HUES64 (cell line): ENCODE results near the gene EXOC6.
"Not testable (repeated sequence)": the region's sequence is repeated elsewhere in the genome, so short reads cannot be mapped to it uniquely, and the experiment has no call there.

Experiments
- H3K27ac ChIP-seq: 2 replicates; pipeline ENCODE4 v1.7.0; 2013; ENCODE audit warnings: low read depth, low read length, inconsistent platforms
- H3K27me3 ChIP-seq: 2 replicates; pipeline ENCODE4 v1.6.1; 2013; ENCODE audit warnings: mild to moderate bottlenecking, low read length; ENCODE audit not compliant: insufficient read depth
- H3K36me3 ChIP-seq: 2 replicates; pipeline ENCODE4 v1.6.1; 2013; ENCODE audit warnings: mild to moderate bottlenecking, low read length; ENCODE audit not compliant: insufficient read depth
- H3K4me1 ChIP-seq: 2 replicates; pipeline ENCODE4 v1.6.1; 2013; ENCODE audit warnings: mild to moderate bottlenecking, low read length, moderate library complexity; ENCODE audit not compliant: insufficient read depth
- H3K4me3 ChIP-seq: 2 replicates; pipeline ENCODE4 v1.5.1; 2013; ENCODE audit warnings: mild to moderate bottlenecking, low read length, moderate library complexity
- H3K9ac ChIP-seq: 2 replicates; pipeline ENCODE4 v1.6.1; 2013; ENCODE audit warnings: mild to moderate bottlenecking, low read depth, low read length
- H3K9me3 ChIP-seq: 2 replicates; pipeline ENCODE4 v1.6.1; 2013; ENCODE audit warnings: low read depth, low read length; ENCODE audit not compliant: insufficient read depth
- WGBS: fragments of 150-250, 120-280 bp; methylation state at CpG from one replicate; pipeline ENCODE4 v1.1.7; 2013; ENCODE audit warnings: missing lambda C conversion rate; 5-methylcytosine and 5-hydroxymethylcytosine counted together

Gene EXOC6

GRCh38 chr10:93085272-93085859 lies 237.0 kb downstream of the EXOC6 start:
- H3K9ac ChIP-seq: no peak overlapping the region
- H3K27ac ChIP-seq: no peak overlapping the region
- no peak overlapping the region for H3K4me3 ChIP-seq
- no peaks in the 10 kb centered on the region for H3K9me3 ChIP-seq
- no peaks in the 10 kb centered on the region for H3K36me3 ChIP-seq
- peaks cover 15% of the 10 kb centered on the region for H3K4me1 ChIP-seq
- WGBS: 88% methylated on average over 2 of the region's 4 CpGs
- no peaks in the 10 kb centered on the region for H3K27me3 ChIP-seq

GRCh38 chr10:93086289-93086688 lies 238.0 kb downstream of the EXOC6 start:
- Histone ChIP-seq H3K27me3 (no peaks in the 10 kb centered on the region), H3K36me3 (no peaks in the 10 kb centered on the region), H3K4me1 (peaks cover 15% of the 10 kb centered on the region), H3K4me3 (no peak overlapping the region), H3K9me3 (no peaks in the 10 kb centered on the region), H3K27ac (no peak overlapping the region), H3K9ac (no peak overlapping the region)
- 96% methylated on average over 5 of the region's 6 CpGs for WGBS

- no peaks in the 10 kb centered on the region for H3K9me3 ChIP-seq
- H3K4me1 ChIP-seq: peaks cover 15% of the 10 kb centered on the region
- no peak overlapping the region; the same call in 1 of the 2 replicates for H3K27ac ChIP-seq
- no peaks in the 10 kb centered on the region for H3K36me3 ChIP-seq
- no peak overlapping the region for H3K9ac ChIP-seq
- H3K4me3 ChIP-seq: no peak overlapping the region
- 66% methylated on average over 2 of the region's 3 CpGs for WGBS
- H3K27me3 ChIP-seq: no peaks in the 10 kb centered on the region
Measured at GRCh38 chr10:93087846-93088245, 239.5 kb downstream of the EXOC6 start.

- no peaks in the 10 kb centered on the region for H3K36me3 ChIP-seq
- H3K27ac ChIP-seq: no peak overlapping the region; the same call in 1 of the 2 replicates
- WGBS: 76% methylated on average over 4 of the region's 4 CpGs
- no peak overlapping the region for H3K4me3 ChIP-seq
- H3K27me3 ChIP-seq: no peaks in the 10 kb centered on the region
- no peak overlapping the region for H3K9ac ChIP-seq
- H3K9me3 ChIP-seq: no peaks in the 10 kb centered on the region
- peaks cover 15% of the 10 kb centered on the region for H3K4me1 ChIP-seq
Measured at GRCh38 chr10:93088466-93088865, 240.1 kb downstream of the EXOC6 start.

DNA sequence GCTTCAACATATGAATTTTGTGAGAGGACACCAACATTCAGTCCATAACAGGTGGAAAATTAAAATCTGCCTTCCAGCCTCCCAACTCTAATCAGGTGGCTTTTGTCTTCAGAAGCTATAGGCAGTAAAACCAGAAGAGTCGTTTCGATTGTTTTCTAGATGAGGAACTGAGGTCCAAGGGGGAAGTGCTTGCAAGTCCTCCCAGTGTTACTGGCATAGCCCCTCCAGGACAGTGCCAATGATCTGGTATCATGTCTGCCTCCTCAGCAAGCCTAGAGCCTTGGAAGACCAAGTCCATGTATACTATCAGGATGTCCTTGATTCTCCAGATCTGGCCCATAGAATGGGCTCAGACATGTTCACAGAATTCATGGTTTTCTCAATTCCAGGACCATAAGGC lies 242.3 kb downstream of the EXOC6 start:
- no peak overlapping the region for H3K27ac ChIP-seq
- no peaks in the 10 kb centered on the region for H3K36me3 ChIP-seq
- WGBS: 91% methylated on average over 2 of the region's 2 CpGs
- H3K27me3 ChIP-seq: no peaks in the 10 kb centered on the region
- H3K9ac ChIP-seq: no peak overlapping the region
- H3K9me3 ChIP-seq: no peaks in the 10 kb centered on the region
- H3K4me3 ChIP-seq: no peak overlapping the region
- peaks cover 15% of the 10 kb centered on the region for H3K4me1 ChIP-seq

DNA sequence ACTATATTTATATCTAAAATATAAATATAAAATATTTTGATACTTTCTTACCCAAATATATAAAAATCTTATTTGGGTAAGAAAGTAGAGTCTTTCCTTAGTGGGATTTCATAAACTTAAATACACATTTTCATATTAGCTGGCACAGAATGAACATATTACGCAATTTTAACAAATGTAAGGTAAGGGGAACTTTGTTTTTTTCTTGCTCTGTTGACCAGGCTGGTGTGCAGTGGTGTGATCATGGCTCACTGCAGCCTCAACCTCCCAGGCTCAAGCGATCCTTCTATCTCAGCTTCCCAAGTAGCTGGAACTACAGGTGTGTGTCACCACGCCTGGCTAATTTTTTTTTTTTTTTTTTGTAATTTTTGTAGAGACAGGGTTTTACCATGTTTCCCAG lies 243.6 kb downstream of the EXOC6 start:
- no peak overlapping the region for H3K4me3 ChIP-seq
- H3K9me3 ChIP-seq: no peaks in the 10 kb centered on the region
- no peaks in the 10 kb centered on the region for H3K27me3 ChIP-seq
- no peak overlapping the region for H3K9ac ChIP-seq
- peaks cover 15% of the 10 kb centered on the region for H3K4me1 ChIP-seq
- no peak overlapping the region for H3K27ac ChIP-seq
- 96% methylated on average over 3 of the region's 3 CpGs for WGBS
- no peaks in the 10 kb centered on the region for H3K36me3 ChIP-seq

DNA sequence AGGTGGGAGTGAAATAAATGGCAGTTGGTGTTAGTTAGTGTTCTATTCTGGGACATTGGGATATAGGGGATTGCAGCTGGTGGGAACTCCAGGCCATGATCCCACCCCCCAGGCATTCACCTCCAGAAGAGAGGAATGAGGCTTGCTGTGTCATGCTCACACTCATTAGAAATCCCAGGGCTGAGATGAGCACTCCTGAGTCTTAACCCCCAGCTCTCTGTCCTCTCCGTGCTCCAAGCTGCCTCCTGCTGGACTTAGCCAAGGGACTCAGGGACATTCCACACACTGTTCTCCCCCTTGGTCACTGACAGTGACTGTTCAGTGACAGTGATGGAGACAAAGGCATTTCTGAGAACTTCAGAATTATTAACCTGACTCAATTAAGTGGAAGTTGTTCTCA lies 246.9 kb downstream of the EXOC6 start:
- WGBS: 43% methylated on average over 1 of the region's 1 CpG
- Histone ChIP-seq H3K9me3 (no peaks in the 10 kb centered on the region), H3K27ac (no peak overlapping the region), H3K27me3 (no peaks in the 10 kb centered on the region), H3K4me3 (no peak overlapping the region), H3K4me1 (no peaks in the 10 kb centered on the region), H3K9ac (no peak overlapping the region), H3K36me3 (no peaks in the 10 kb centered on the region)

DNA sequence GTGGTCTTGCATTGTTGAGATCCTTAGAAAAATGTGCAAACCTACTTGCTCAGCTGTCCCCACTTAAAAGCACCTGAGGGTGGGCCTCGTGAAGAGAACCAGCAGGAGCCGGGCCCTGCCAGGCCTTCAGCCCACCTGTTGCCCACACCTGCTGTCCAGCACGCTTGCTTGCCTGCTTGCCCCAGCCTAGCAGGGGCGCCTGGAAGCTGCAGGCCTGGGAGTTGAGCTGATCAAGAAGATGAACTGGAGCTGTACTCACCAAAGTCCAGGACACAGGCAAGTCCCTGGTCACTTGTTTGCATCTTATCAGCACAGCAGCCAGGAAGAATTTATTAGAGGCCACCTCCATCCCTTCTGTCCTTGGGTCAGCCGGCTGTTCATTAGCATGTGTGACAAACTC lies 248.6 kb downstream of the EXOC6 start:
- H3K9me3 ChIP-seq: no peaks in the 10 kb centered on the region
- WGBS: 81% methylated on average over 5 of the region's 5 CpGs
- H3K9ac ChIP-seq: no peak overlapping the region
- H3K36me3 ChIP-seq: no peaks in the 10 kb centered on the region
- no peaks in the 10 kb centered on the region for H3K27me3 ChIP-seq
- H3K4me1 ChIP-seq: no peaks in the 10 kb centered on the region
- H3K27ac ChIP-seq: no peak overlapping the region
- no peak overlapping the region for H3K4me3 ChIP-seq

GRCh38 chr10:93097386-93097785 lies 249.1 kb downstream of the EXOC6 start:
- no peaks in the 10 kb centered on the region for H3K4me1 ChIP-seq
- no peak overlapping the region for H3K4me3 ChIP-seq
- H3K36me3 ChIP-seq: no peaks in the 10 kb centered on the region
- no peak overlapping the region for H3K9ac ChIP-seq
- WGBS: 68% methylated on average over 9 of the region's 9 CpGs
- no peaks in the 10 kb centered on the region for H3K27me3 ChIP-seq
- H3K27ac ChIP-seq: no peak overlapping the region
- no peaks in the 10 kb centered on the region for H3K9me3 ChIP-seq

DNA sequence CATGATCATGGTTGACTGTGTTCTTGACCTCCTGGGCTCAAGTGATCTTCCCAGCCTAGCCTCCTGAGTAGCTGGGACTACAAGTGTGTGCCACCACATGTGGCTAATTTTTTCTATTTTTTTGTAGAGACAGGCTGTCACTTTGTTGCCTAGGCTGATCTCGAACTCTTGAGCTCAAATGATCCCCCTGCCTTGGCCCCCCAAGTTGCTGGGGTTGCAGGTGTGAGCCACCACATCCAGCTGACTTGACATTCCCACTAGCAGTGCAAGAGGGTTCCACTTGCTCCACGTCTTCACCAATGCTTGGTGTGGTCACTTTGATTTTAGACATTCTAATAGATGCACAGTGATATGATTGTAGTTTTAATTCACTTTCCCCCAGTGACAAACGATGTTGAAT lies 250.5 kb downstream of the EXOC6 start:
- H3K9ac ChIP-seq: no peak overlapping the region
- no peak overlapping the region for H3K27ac ChIP-seq
- H3K27me3 ChIP-seq: no peaks in the 10 kb centered on the region
- no peaks in the 10 kb centered on the region for H3K4me1 ChIP-seq
- WGBS: 93% methylated on average over 3 of the region's 3 CpGs
- no peak overlapping the region for H3K4me3 ChIP-seq
- no peaks in the 10 kb centered on the region for H3K9me3 ChIP-seq
- no peaks in the 10 kb centered on the region for H3K36me3 ChIP-seq

GRCh38 chr10:93099670-93100069 lies 251.3 kb downstream of the EXOC6 start:
- WGBS: 92% methylated on average over 7 of the region's 7 CpGs
- Histone ChIP-seq H3K9me3 (no peaks in the 10 kb centered on the region), H3K4me3 (no peak overlapping the region), H3K27me3 (no peaks in the 10 kb centered on the region), H3K36me3 (no peaks in the 10 kb centered on the region), H3K9ac (no peak overlapping the region), H3K4me1 (no peaks in the 10 kb centered on the region), H3K27ac (no peak overlapping the region)

DNA sequence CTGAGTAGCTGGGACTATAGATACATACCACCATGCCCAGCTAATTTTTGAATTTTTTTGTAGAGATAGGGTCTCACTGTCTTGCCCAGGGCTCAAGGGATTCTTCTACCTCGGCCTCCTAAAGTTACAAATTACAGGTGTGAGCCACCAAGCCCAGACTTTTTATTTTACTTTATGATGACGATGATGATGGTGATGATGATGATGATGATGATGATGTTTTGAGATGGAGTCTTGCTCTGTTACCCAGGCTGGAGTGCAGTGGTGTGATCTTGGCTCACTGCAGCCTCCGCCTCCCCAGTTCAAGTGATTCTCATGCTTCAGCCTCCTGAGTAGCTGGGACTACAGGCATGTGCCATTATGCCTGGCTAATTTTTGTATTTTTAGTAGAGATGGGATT lies 252.8 kb downstream of the EXOC6 start:
- H3K9ac ChIP-seq, H3K36me3 ChIP-seq, H3K4me1 ChIP-seq, H3K9me3 ChIP-seq, H3K27ac ChIP-seq, H3K4me3 ChIP-seq, H3K27me3 ChIP-seq: not testable (repeated sequence)
- 95% methylated on average over 3 of the region's 3 CpGs for WGBS
